H1 (cell line): ENCODE results near the gene MAGI2.

Experiments used
- HDAC2 ChIP-seq, 2 experiments: fragments of 300-600 bp in 1 of 2; sonication (generic) in 1 of 2; IDR thresholded peaks; 2 replicates each; pipeline ENCODE4 v1.6.1; 2011 to 2012; ENCODE audit warnings: low read depth in 2 of 2, low read length in 2 of 2, mild to moderate bottlenecking in 2 of 2, moderate library complexity in 2 of 2, borderline replicate concordance in 1 of 2, inconsistent platforms in 1 of 2
- JUND ChIP-seq: IDR thresholded peaks from 2 replicates; pipeline ENCODE4 v1.6.1; 2011; ENCODE audit warnings: mild to moderate bottlenecking, improper control_type of control experiment, low read length
- SP2 ChIP-seq: IDR thresholded peaks from 2 replicates; pipeline ENCODE4 v1.6.1; 2012; ENCODE audit warnings: mild to moderate bottlenecking, low read length, inconsistent platforms
- TAF1 ChIP-seq: IDR thresholded peaks from 2 replicates; pipeline ENCODE4 v1.6.1; 2011; ENCODE audit warnings: mild to moderate bottlenecking, low read depth, low read length
- TF ChIP-seq, protein P1 (sequence below): fragments of 300-600 bp; sonication (generic); IDR thresholded peaks from 2 replicates; pipeline ENCODE4 v1.7.1; 2012; ENCODE audit warnings: low read length, moderate library complexity, mild to moderate bottlenecking, inconsistent platforms; ENCODE audit not compliant: insufficient replicate concordance
- TF ChIP-seq, protein P2 (sequence below): IDR thresholded peaks from 2 replicates; pipeline ENCODE4 v1.6.1; 2011; ENCODE audit warnings: low read depth, mild to moderate bottlenecking, low read length; ENCODE audit not compliant: insufficient read depth
- TF ChIP-seq, protein P3 (sequence below), 3 experiments: IDR thresholded peaks; 1 replicate in 2 of 3; 2 replicates in 1 of 3; pipeline versions ENCODE4 v1.5.1 to v1.6.1; 2011; ENCODE audit warnings: low read length in 3 of 3, mild to moderate bottlenecking in 3 of 3, inconsistent platforms in 2 of 3, low read depth in 1 of 3, moderate library complexity in 1 of 3; ENCODE audit not compliant: insufficient read depth in 1 of 3; ENCODE audit errors: control extremely low read depth in 1 of 3

DNA sequence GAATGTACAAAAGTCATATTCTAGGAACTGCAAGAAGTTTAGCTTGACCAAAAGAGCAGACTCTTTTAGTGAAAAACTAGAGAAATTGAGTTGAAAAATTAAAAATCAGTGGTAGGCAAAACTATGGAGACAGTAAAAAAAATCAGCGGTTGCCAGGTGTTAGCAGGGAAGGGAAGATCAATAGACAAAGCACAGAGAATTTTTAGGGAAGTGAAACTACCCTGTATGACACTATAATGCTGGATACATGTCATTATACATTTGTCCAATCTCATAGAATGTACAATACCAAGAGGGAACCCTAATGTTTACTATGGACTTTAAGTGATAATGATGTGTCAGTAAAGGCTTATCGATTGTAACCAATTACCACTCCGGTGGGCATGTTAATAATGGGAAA lies 761.9 kb downstream of the MAGI2 start:
- TF ChIP-seq, protein P1, sequence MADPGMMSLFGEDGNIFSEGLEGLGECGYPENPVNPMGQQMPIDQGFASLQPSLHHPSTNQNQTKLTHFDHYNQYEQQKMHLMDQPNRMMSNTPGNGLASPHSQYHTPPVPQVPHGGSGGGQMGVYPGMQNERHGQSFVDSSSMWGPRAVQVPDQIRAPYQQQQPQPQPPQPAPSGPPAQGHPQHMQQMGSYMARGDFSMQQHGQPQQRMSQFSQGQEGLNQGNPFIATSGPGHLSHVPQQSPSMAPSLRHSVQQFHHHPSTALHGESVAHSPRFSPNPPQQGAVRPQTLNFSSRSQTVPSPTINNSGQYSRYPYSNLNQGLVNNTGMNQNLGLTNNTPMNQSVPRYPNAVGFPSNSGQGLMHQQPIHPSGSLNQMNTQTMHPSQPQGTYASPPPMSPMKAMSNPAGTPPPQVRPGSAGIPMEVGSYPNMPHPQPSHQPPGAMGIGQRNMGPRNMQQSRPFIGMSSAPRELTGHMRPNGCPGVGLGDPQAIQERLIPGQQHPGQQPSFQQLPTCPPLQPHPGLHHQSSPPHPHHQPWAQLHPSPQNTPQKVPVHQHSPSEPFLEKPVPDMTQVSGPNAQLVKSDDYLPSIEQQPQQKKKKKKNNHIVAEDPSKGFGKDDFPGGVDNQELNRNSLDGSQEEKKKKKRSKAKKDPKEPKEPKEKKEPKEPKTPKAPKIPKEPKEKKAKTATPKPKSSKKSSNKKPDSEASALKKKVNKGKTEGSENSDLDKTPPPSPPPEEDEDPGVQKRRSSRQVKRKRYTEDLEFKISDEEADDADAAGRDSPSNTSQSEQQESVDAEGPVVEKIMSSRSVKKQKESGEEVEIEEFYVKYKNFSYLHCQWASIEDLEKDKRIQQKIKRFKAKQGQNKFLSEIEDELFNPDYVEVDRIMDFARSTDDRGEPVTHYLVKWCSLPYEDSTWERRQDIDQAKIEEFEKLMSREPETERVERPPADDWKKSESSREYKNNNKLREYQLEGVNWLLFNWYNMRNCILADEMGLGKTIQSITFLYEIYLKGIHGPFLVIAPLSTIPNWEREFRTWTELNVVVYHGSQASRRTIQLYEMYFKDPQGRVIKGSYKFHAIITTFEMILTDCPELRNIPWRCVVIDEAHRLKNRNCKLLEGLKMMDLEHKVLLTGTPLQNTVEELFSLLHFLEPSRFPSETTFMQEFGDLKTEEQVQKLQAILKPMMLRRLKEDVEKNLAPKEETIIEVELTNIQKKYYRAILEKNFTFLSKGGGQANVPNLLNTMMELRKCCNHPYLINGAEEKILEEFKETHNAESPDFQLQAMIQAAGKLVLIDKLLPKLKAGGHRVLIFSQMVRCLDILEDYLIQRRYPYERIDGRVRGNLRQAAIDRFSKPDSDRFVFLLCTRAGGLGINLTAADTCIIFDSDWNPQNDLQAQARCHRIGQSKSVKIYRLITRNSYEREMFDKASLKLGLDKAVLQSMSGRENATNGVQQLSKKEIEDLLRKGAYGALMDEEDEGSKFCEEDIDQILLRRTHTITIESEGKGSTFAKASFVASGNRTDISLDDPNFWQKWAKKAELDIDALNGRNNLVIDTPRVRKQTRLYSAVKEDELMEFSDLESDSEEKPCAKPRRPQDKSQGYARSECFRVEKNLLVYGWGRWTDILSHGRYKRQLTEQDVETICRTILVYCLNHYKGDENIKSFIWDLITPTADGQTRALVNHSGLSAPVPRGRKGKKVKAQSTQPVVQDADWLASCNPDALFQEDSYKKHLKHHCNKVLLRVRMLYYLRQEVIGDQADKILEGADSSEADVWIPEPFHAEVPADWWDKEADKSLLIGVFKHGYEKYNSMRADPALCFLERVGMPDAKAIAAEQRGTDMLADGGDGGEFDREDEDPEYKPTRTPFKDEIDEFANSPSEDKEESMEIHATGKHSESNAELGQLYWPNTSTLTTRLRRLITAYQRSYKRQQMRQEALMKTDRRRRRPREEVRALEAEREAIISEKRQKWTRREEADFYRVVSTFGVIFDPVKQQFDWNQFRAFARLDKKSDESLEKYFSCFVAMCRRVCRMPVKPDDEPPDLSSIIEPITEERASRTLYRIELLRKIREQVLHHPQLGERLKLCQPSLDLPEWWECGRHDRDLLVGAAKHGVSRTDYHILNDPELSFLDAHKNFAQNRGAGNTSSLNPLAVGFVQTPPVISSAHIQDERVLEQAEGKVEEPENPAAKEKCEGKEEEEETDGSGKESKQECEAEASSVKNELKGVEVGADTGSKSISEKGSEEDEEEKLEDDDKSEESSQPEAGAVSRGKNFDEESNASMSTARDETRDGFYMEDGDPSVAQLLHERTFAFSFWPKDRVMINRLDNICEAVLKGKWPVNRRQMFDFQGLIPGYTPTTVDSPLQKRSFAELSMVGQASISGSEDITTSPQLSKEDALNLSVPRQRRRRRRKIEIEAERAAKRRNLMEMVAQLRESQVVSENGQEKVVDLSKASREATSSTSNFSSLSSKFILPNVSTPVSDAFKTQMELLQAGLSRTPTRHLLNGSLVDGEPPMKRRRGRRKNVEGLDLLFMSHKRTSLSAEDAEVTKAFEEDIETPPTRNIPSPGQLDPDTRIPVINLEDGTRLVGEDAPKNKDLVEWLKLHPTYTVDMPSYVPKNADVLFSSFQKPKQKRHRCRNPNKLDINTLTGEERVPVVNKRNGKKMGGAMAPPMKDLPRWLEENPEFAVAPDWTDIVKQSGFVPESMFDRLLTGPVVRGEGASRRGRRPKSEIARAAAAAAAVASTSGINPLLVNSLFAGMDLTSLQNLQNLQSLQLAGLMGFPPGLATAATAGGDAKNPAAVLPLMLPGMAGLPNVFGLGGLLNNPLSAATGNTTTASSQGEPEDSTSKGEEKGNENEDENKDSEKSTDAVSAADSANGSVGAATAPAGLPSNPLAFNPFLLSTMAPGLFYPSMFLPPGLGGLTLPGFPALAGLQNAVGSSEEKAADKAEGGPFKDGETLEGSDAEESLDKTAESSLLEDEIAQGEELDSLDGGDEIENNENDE: no peak
- TF ChIP-seq, protein P2, sequence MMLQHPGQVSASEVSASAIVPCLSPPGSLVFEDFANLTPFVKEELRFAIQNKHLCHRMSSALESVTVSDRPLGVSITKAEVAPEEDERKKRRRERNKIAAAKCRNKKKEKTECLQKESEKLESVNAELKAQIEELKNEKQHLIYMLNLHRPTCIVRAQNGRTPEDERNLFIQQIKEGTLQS: no peak
- TF ChIP-seq HDAC2 (IDR thresholded peaks at IDR 0.05; ENCODE audit: borderline replicate concordance in 1 of 2, low read depth in 2 of 2, low read length in 2 of 2) (no peak), JUND (no peak), TAF1 (no peak), SP2 (no peak)
- TF ChIP-seq, protein P3, sequence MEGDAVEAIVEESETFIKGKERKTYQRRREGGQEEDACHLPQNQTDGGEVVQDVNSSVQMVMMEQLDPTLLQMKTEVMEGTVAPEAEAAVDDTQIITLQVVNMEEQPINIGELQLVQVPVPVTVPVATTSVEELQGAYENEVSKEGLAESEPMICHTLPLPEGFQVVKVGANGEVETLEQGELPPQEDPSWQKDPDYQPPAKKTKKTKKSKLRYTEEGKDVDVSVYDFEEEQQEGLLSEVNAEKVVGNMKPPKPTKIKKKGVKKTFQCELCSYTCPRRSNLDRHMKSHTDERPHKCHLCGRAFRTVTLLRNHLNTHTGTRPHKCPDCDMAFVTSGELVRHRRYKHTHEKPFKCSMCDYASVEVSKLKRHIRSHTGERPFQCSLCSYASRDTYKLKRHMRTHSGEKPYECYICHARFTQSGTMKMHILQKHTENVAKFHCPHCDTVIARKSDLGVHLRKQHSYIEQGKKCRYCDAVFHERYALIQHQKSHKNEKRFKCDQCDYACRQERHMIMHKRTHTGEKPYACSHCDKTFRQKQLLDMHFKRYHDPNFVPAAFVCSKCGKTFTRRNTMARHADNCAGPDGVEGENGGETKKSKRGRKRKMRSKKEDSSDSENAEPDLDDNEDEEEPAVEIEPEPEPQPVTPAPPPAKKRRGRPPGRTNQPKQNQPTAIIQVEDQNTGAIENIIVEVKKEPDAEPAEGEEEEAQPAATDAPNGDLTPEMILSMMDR (IDR thresholded peaks at IDR 0.05; ENCODE audit: control extremely low read depth in 1 of 3, insufficient read depth in 1 of 3, low read depth in 1 of 3, low read length in 3 of 3): no peak
